GM12878 (cell line): ENCODE results near the gene WDTC1.

Experiments
- BRCA1 ChIP-seq: IDR thresholded peaks from 2 replicates; pipeline ENCODE4 v1.6.1; 2011; ENCODE audit warnings: low read depth, low read length, improper control_type of control experiment
- GABPA ChIP-seq: IDR thresholded peaks from 2 replicates; pipeline ENCODE4 v1.6.1; 2014; ENCODE audit warnings: antibody characterized with exemption, low read depth, mild to moderate bottlenecking, inconsistent platforms
- HDAC2 ChIP-seq: fragments of 200-600 bp; sonication (generic); IDR thresholded peaks from 2 replicates; pipeline ENCODE4 v1.6.1; 2017
- MLLT1 ChIP-seq: fragments of 450-650 bp; IDR thresholded peaks from 2 replicates; pipeline ENCODE4 v1.6.1; 2016; ENCODE audit warnings: mild to moderate bottlenecking
- MTA2 ChIP-seq: fragments of 450-650 bp; IDR thresholded peaks from 2 replicates; pipeline ENCODE4 v1.6.1; 2016; ENCODE audit warnings: low read depth, mild to moderate bottlenecking, moderate library complexity
- POLR2A ChIP-seq: IDR thresholded peaks from 2 replicates; pipeline ENCODE4 v1.6.1; 2011; ENCODE audit warnings: low read depth, mild to moderate bottlenecking, low read length
- REST ChIP-seq: IDR thresholded peaks from 2 replicates; pipeline ENCODE4 v1.6.1; 2012; ENCODE audit warnings: mild to moderate bottlenecking, low read depth, low read length
- RUNX3 ChIP-seq: IDR thresholded peaks from 2 replicates; pipeline ENCODE4 v1.6.1; 2012; ENCODE audit warnings: low read length, inconsistent platforms
- SIX5 ChIP-seq: IDR thresholded peaks from 2 replicates; pipeline ENCODE4 v1.6.1; 2011; ENCODE audit warnings: mild to moderate bottlenecking, low read depth, low read length, moderate library complexity; ENCODE audit not compliant: severe bottlenecking
- TBL1XR1 ChIP-seq: IDR thresholded peaks from 2 replicates; pipeline ENCODE4 v1.6.1; 2012; ENCODE audit warnings: low read depth, low read length, improper control_type of control experiment
- TF ChIP-seq, protein P1 (sequence below), 3 experiments: IDR thresholded peaks in 2 of 3; conservative IDR thresholded peaks in 1 of 3; 2 replicates each; pipeline ENCODE4 v1.5.1; 2011; ENCODE audit warnings: low read depth in 3 of 3, low read length in 3 of 3, mild to moderate bottlenecking in 3 of 3, control low read depth in 2 of 3, moderate library complexity in 2 of 3, inconsistent platforms in 1 of 3, mixed read lengths in 1 of 3; ENCODE audit not compliant: control insufficient read depth in 2 of 3, insufficient read depth in 1 of 3; ENCODE audit errors: extremely low read depth in 1 of 3
- TF ChIP-seq, protein P2 (sequence below): IDR thresholded peaks from 2 replicates; pipeline ENCODE4 v1.6.1; 2012; ENCODE audit warnings: low read depth, low read length, improper control_type of control experiment

GRCh38 chr1:27351541-27352107 lies 117.2 kb downstream of the WDTC1 start:
- TF ChIP-seq HDAC2 (no peak), BRCA1 (no peak), POLR2A (no peak), RUNX3 (no peak), MLLT1 (no peak), SIX5 (no peak), MTA2 (no peak), REST (no peak), TBL1XR1 (no peak), GABPA (no peak)
- TF ChIP-seq, protein P1, sequence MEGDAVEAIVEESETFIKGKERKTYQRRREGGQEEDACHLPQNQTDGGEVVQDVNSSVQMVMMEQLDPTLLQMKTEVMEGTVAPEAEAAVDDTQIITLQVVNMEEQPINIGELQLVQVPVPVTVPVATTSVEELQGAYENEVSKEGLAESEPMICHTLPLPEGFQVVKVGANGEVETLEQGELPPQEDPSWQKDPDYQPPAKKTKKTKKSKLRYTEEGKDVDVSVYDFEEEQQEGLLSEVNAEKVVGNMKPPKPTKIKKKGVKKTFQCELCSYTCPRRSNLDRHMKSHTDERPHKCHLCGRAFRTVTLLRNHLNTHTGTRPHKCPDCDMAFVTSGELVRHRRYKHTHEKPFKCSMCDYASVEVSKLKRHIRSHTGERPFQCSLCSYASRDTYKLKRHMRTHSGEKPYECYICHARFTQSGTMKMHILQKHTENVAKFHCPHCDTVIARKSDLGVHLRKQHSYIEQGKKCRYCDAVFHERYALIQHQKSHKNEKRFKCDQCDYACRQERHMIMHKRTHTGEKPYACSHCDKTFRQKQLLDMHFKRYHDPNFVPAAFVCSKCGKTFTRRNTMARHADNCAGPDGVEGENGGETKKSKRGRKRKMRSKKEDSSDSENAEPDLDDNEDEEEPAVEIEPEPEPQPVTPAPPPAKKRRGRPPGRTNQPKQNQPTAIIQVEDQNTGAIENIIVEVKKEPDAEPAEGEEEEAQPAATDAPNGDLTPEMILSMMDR (IDR thresholded peaks at IDR 0.05 in 2 of 3, conservative IDR thresholded peaks at IDR 0.05 in 1 of 3; ENCODE audit: control insufficient read depth in 2 of 3, extremely low read depth in 1 of 3, insufficient read depth in 1 of 3, low read depth in 3 of 3, low read length in 3 of 3): no peak
- TF ChIP-seq, protein P2, sequence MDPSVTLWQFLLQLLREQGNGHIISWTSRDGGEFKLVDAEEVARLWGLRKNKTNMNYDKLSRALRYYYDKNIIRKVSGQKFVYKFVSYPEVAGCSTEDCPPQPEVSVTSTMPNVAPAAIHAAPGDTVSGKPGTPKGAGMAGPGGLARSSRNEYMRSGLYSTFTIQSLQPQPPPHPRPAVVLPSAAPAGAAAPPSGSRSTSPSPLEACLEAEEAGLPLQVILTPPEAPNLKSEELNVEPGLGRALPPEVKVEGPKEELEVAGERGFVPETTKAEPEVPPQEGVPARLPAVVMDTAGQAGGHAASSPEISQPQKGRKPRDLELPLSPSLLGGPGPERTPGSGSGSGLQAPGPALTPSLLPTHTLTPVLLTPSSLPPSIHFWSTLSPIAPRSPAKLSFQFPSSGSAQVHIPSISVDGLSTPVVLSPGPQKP: no peak
